Liver (tissue), 9 donors: ENCODE measurements around the gene RETREG1. TPM values are rescaled to one million over a fixed set of nuclear protein-coding genes. Genes with fewer than 3 reads are reported as not detected.

Source experiments
- DNase-seq: peaks from one replicate; pipeline ENCODE4 v3.0.0-alpha.2; 2017; ENCODE audit warnings: low spot score
- H3K27ac ChIP-seq, 2 donors: one replicate each; pipeline ENCODE4 v1.7.0; 2013; ENCODE audit warnings: inconsistent platforms in 2 of 2, low read length in 2 of 2, control low read depth in 1 of 2, low read depth in 1 of 2, mild to moderate bottlenecking in 1 of 2
- H3K27me3 ChIP-seq, 4 donors: one replicate each; pipeline versions ENCODE4 v1.6.1 to v1.7.0; 2013; ENCODE audit warnings: low read length in 3 of 4, inconsistent platforms in 1 of 4, mild to moderate bottlenecking in 1 of 4, moderate library complexity in 1 of 4; ENCODE audit not compliant: control insufficient read depth in 4 of 4, insufficient read depth in 4 of 4
- H3K36me3 ChIP-seq, 4 donors: one replicate each; pipeline versions ENCODE4 v1.6.1 to v1.7.0; 2013; ENCODE audit warnings: low read length in 3 of 4, mild to moderate bottlenecking in 3 of 4, low read depth in 1 of 4, moderate library complexity in 1 of 4; ENCODE audit not compliant: control insufficient read depth in 4 of 4, insufficient read depth in 3 of 4
- H3K4me1 ChIP-seq, 4 donors: one replicate each; pipeline versions ENCODE4 v1.6.1 to v1.7.0; 2013; ENCODE audit warnings: low read length in 3 of 4, mild to moderate bottlenecking in 3 of 4, moderate library complexity in 1 of 4; ENCODE audit not compliant: control insufficient read depth in 4 of 4, insufficient read depth in 4 of 4
- H3K4me3 ChIP-seq, 3 donors: one replicate each; pipeline versions ENCODE4 v1.6.1 to v1.7.0; 2013; ENCODE audit warnings: low read length in 3 of 3, control low read depth in 1 of 3, low read depth in 1 of 3, mild to moderate bottlenecking in 1 of 3
- H3K9ac ChIP-seq, 2 donors: one replicate each; pipeline ENCODE4 v1.7.0; 2013; ENCODE audit warnings: low read length in 2 of 2, mild to moderate bottlenecking in 2 of 2, moderate library complexity in 2 of 2, control low read depth in 1 of 2, low read depth in 1 of 2
- H3K9me3 ChIP-seq, 4 donors: one replicate each; pipeline versions ENCODE4 v1.6.1 to v1.7.0; 2013; ENCODE audit warnings: low read length in 3 of 4; ENCODE audit not compliant: control insufficient read depth in 4 of 4
- CTCF ChIP-seq: fragments of 150-350 bp; IDR thresholded peaks from 2 replicates; pipeline ENCODE4 v1.5.1; 2017; ENCODE audit warnings: improper control_type of control experiment, low read depth, low read length; ENCODE audit not compliant: missing input control
- EGR1 ChIP-seq, 2 donors: IDR thresholded peaks; 2 replicates each; pipeline ENCODE4 v1.6.1; 2016 to 2018; ENCODE audit warnings: antibody characterized with exemption in 2 of 2, low read depth in 2 of 2
- FOXA1 ChIP-seq: IDR thresholded peaks from 2 replicates; pipeline ENCODE4 v1.6.1; 2016; ENCODE audit warnings: antibody characterized with exemption
- FOXA2 ChIP-seq: IDR thresholded peaks from 2 replicates; pipeline ENCODE4 v1.6.1; 2016; ENCODE audit warnings: antibody characterized with exemption
- GABPA ChIP-seq, 2 donors: IDR thresholded peaks in 1 of 2; conservative IDR thresholded peaks in 1 of 2; 2 replicates each; pipeline ENCODE4 v1.6.1; 2016; ENCODE audit warnings: antibody characterized with exemption in 2 of 2, mild to moderate bottlenecking in 1 of 2, moderate library complexity in 1 of 2
- HNF4A ChIP-seq, 2 donors: conservative IDR thresholded peaks; 2 replicates each; pipeline ENCODE4 v1.6.1; 2016; ENCODE audit warnings: antibody characterized with exemption in 2 of 2, mild to moderate bottlenecking in 2 of 2
- HNF4G ChIP-seq: IDR thresholded peaks from 2 replicates; pipeline ENCODE4 v1.6.1; 2016; ENCODE audit warnings: antibody characterized with exemption
- JUND ChIP-seq, 2 donors: IDR thresholded peaks; 2 replicates each; pipeline ENCODE4 v1.6.1; 2016; ENCODE audit warnings: antibody characterized with exemption in 2 of 2
- NR2F2 ChIP-seq: IDR thresholded peaks from 2 replicates; pipeline ENCODE4 v1.6.1; 2016; ENCODE audit warnings: antibody characterized with exemption
- RXRA ChIP-seq, 2 donors: IDR thresholded peaks; 2 replicates each; pipeline ENCODE4 v1.6.1; 2017 to 2018; ENCODE audit warnings: antibody characterized with exemption in 2 of 2, mild to moderate bottlenecking in 1 of 2
- SP1 ChIP-seq: IDR thresholded peaks from 2 replicates; pipeline ENCODE4 v1.6.1; 2018; ENCODE audit warnings: antibody characterized with exemption, mild to moderate bottlenecking
- TAF1 ChIP-seq: conservative IDR thresholded peaks from 2 replicates; pipeline ENCODE4 v1.6.1; 2016; ENCODE audit warnings: antibody characterized with exemption, mild to moderate bottlenecking
- YY1 ChIP-seq: IDR thresholded peaks from 2 replicates; pipeline ENCODE4 v1.6.1; 2016; ENCODE audit warnings: antibody characterized with exemption, mild to moderate bottlenecking
- ZBTB33 ChIP-seq: IDR thresholded peaks from 2 replicates; pipeline ENCODE4 v1.6.1; 2016; ENCODE audit warnings: antibody characterized with exemption
- WGBS: extraction: QIAGEN DNeasy Blood & Tissue Kit; methylation state at CpG from one replicate; pipeline ENCODE4 v1.1.7; 2013; 5-methylcytosine and 5-hydroxymethylcytosine counted together
- polyA plus RNA-seq, 2 donors: library from polyadenylated mRNA; stranded (reverse) in 1 of 2; unstranded in 1 of 2; fragments of 200-250 nt in 1 of 2; fragments of >200 nt in 1 of 2; fragmentation: Nextera tagmentation in 1 of 2; extraction: Ambion mirVana in 1 of 2; gene quantifications; one replicate each; pipeline versions ENCODE4 v1.2.1 to v1.2.3, GENCODE V29; 2013 to 2015
- total RNA-seq, 2 donors: library from RNA; depleted of rRNA; stranded (reverse); fragments of >200 nt; gene quantifications; one replicate each; pipeline ENCODE4 v1.2.3, GENCODE V29; 2014
- TF ChIP-seq, protein P1 (sequence below): IDR thresholded peaks from 2 replicates; pipeline ENCODE4 v1.6.1; 2016; ENCODE audit warnings: antibody characterized with exemption
- TF ChIP-seq, protein P2 (sequence below): IDR thresholded peaks from 2 replicates; pipeline ENCODE4 v1.6.1; 2016; ENCODE audit warnings: antibody characterized with exemption, mild to moderate bottlenecking
- TF ChIP-seq, protein P3 (sequence below): IDR thresholded peaks from 2 replicates; pipeline ENCODE4 v1.6.1; 2016; ENCODE audit warnings: antibody characterized with exemption
- donor health status: healthy.
- donor health status: healthy.
- donor health status: healthy.
- donor health status: healthy.
- donor health status: healthy.

The RETREG1 gene
- total and polyA plus RNA-seq, 4 donors: 0.70 to 28.1 (median 4.2) TPM

DNA sequence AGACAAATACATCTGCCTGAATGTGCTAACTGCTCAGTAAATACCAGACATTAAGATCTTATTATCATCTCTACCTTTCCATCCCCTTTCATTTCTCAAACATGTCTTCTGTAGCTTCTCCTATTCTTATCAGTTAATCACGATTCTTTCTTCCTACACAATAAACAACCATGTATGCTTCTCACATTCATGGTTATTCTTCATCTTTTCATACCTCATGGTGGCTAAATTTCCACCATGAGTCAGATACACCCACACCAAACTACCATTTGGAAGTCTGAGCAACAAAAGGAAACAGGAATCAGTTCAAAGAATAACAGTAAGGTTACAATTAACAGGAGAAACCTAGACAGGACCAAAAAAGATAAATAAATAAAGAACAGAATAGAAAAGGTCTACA is 158.9 kb downstream of the RETREG1 start:
- no peak for DNase-seq
- Histone ChIP-seq H3K9me3 (no peaks in the 10 kb centered on the region), H3K4me1 (peaks cover 8 to 26% (median 10%) of the 10 kb centered on the region in 4 donors), H3K36me3 (peaks cover 22 to 74% (median 43%) of the 10 kb centered on the region in 4 donors), H3K9ac (no peak overlapping the region), H3K27me3 (no peaks in the 10 kb centered on the region), H3K27ac (no peak overlapping the region), H3K4me3 (no peak overlapping the region)
- WGBS: 54% methylated on average over 1 of the region's 1 CpG
- TF ChIP-seq, protein P1, sequence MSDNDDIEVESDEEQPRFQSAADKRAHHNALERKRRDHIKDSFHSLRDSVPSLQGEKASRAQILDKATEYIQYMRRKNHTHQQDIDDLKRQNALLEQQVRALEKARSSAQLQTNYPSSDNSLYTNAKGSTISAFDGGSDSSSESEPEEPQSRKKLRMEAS: no peak
- TF ChIP-seq EGR1 (IDR thresholded peaks at IDR 0.05; ENCODE audit: low read depth in 2 of 2) (no peak), HNF4G (no peak), CTCF (no peak), GABPA (IDR thresholded peaks at IDR 0.05 in 1 of 2, conservative IDR thresholded peaks at IDR 0.05 in 1 of 2) (no peak), FOXA1 (no peak), JUND (IDR thresholded peaks at IDR 0.05) (no peak), YY1 (no peak), ZBTB33 (no peak), RXRA (IDR thresholded peaks at IDR 0.05) (no peak), HNF4A (conservative IDR thresholded peaks at IDR 0.05) (no peak), SP1 (no peak), TAF1 (no peak), FOXA2 (no peak), NR2F2 (no peak)
- TF ChIP-seq, protein P2, sequence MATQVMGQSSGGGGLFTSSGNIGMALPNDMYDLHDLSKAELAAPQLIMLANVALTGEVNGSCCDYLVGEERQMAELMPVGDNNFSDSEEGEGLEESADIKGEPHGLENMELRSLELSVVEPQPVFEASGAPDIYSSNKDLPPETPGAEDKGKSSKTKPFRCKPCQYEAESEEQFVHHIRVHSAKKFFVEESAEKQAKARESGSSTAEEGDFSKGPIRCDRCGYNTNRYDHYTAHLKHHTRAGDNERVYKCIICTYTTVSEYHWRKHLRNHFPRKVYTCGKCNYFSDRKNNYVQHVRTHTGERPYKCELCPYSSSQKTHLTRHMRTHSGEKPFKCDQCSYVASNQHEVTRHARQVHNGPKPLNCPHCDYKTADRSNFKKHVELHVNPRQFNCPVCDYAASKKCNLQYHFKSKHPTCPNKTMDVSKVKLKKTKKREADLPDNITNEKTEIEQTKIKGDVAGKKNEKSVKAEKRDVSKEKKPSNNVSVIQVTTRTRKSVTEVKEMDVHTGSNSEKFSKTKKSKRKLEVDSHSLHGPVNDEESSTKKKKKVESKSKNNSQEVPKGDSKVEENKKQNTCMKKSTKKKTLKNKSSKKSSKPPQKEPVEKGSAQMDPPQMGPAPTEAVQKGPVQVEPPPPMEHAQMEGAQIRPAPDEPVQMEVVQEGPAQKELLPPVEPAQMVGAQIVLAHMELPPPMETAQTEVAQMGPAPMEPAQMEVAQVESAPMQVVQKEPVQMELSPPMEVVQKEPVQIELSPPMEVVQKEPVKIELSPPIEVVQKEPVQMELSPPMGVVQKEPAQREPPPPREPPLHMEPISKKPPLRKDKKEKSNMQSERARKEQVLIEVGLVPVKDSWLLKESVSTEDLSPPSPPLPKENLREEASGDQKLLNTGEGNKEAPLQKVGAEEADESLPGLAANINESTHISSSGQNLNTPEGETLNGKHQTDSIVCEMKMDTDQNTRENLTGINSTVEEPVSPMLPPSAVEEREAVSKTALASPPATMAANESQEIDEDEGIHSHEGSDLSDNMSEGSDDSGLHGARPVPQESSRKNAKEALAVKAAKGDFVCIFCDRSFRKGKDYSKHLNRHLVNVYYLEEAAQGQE: no peak
- TF ChIP-seq, protein P3, sequence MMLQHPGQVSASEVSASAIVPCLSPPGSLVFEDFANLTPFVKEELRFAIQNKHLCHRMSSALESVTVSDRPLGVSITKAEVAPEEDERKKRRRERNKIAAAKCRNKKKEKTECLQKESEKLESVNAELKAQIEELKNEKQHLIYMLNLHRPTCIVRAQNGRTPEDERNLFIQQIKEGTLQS: no peak

DNA sequence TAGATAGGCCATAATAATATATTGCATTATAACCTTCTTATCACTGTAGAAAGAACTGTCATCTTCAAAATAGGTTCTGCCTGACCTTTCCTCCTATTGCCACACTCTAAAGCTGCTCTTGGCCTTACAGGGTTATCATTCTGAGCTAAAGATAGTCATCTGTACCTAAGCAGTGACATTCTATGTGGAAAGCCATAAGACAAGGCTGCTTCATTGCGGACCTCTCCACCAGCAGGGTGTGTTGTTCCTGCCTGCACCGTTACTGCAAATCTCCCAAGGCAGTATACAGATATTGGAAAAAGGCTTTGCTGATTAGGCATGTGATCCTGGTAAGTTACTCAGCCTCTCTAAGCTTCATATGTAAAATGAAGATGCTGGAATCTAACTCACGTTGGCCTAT is 159.3 kb downstream of the RETREG1 start:
- Histone ChIP-seq H3K9me3 (no peaks in the 10 kb centered on the region), H3K27me3 (no peaks in the 10 kb centered on the region), H3K27ac (no peak overlapping the region), H3K4me1 (peaks cover 8 to 21% (median 10%) of the 10 kb centered on the region in 4 donors), H3K4me3 (no peak overlapping the region), H3K36me3 (peaks cover 22 to 74% (median 44%) of the 10 kb centered on the region in 4 donors), H3K9ac (no peak overlapping the region)
- WGBS: 79% methylated on average over 3 of the region's 3 CpGs
- no peak for DNase-seq
- TF ChIP-seq, protein P1: no peak
- TF ChIP-seq ZBTB33 (no peak), EGR1 (IDR thresholded peaks at IDR 0.05; ENCODE audit: low read depth in 2 of 2) (no peak), NR2F2 (no peak), JUND (IDR thresholded peaks at IDR 0.05) (no peak), FOXA2 (no peak), HNF4A (conservative IDR thresholded peaks at IDR 0.05) (no peak), RXRA (IDR thresholded peaks at IDR 0.05) (no peak), CTCF (no peak)
- TF ChIP-seq, protein P3: no peak
